ENCODE measurements around the gene C1QB. TPM values are rescaled to one million over a fixed set of nuclear protein-coding genes. Genes with fewer than 3 reads are reported as not detected.
A peak's percentile ranks its signal among the peaks of the same experiment; 100 is the strongest.

The C1QB gene, protein sequence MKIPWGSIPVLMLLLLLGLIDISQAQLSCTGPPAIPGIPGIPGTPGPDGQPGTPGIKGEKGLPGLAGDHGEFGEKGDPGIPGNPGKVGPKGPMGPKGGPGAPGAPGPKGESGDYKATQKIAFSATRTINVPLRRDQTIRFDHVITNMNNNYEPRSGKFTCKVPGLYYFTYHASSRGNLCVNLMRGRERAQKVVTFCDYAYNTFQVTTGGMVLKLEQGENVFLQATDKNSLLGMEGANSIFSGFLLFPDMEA
- not detected for total RNA-seq (ENCODE audit: unreplicated experiment)
- long read RNA-seq, result 0 reads

DNA sequence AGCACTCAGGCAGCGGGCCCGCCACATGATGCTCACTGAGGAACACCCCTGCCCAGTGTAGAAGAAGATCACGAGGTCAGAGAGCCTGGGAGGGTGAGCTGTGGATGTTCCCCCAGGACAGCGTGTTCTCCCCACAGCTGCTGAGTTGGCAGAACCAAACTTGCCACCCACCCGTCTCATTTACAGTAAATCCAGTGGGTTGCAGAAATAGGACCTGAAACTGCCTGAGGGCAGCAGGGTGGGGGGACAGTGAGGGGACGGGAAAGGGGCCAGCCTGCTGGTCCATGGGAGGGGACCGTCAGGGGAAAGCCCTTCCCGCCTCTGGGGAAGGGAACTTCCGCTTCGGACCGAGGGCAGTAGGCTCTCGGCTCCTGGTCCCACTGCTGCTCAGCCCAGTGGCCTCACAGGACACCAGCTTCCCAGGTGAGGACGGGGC, at the start of gene C1QB:
Gene C1QB, plus strand, starts transcription at position 356 of the 436 bp plus-strand sequence. CDS start 6,227 bp downstream, outside the sequence.
- Mint-ChIP-seq H3K36me3 (ENCODE audit: low read depth, unreplicated experiment) (no peaks in the 10 kb centered on the region), H3K27me3 (ENCODE audit: unreplicated experiment) (peaks cover 6% of the 10 kb centered on the region)

DNA sequence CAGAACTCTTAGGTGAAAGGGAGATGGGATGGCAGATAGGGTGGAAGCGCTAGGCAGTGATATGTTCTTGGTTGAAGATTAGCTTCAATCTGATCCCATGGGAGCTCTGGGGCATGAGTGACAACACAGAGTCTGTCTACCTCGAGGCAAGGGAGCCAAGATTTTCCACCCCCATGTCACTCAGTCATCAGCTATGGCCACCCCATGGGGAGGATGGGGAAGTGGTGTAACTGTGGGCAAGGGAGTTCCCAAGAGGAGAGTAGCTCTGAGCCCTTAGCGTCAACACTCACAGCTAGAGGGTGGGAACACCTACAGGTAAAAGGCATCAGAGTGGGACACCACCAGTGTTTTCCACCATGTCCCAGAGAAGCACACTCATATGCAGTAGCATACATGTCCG, 46.9 kb upstream of the C1QB start:
- DNase-seq (ENCODE audit: low spot score), result no peak
- Mint-ChIP-seq H3K4me3 (ENCODE audit: unreplicated experiment) (no peak overlapping the region), H3K4me1 (ENCODE audit: unreplicated experiment) (peaks cover 12% of the 10 kb centered on the region), H3K27me3 (ENCODE audit: unreplicated experiment) (peaks cover 8% of the 10 kb centered on the region), H3K9me3 (ENCODE audit: unreplicated experiment) (no peaks in the 10 kb centered on the region), H3K27ac (ENCODE audit: unreplicated experiment) (no peak overlapping the region), H3K36me3 (ENCODE audit: low read depth, unreplicated experiment) (no peaks in the 10 kb centered on the region)
- TF ChIP-seq, protein P1, sequence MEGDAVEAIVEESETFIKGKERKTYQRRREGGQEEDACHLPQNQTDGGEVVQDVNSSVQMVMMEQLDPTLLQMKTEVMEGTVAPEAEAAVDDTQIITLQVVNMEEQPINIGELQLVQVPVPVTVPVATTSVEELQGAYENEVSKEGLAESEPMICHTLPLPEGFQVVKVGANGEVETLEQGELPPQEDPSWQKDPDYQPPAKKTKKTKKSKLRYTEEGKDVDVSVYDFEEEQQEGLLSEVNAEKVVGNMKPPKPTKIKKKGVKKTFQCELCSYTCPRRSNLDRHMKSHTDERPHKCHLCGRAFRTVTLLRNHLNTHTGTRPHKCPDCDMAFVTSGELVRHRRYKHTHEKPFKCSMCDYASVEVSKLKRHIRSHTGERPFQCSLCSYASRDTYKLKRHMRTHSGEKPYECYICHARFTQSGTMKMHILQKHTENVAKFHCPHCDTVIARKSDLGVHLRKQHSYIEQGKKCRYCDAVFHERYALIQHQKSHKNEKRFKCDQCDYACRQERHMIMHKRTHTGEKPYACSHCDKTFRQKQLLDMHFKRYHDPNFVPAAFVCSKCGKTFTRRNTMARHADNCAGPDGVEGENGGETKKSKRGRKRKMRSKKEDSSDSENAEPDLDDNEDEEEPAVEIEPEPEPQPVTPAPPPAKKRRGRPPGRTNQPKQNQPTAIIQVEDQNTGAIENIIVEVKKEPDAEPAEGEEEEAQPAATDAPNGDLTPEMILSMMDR (IDR thresholded peaks at IDR 0.05; ENCODE audit: unreplicated experiment), result no peak

More for the DNA sequence above, at the start of gene C1QB:
- DNase-seq (ENCODE audit: low spot score), result no peak
- Mint-ChIP-seq H3K4me3 (ENCODE audit: unreplicated experiment) (no peak within 1 kb of the TSS), H3K27ac (ENCODE audit: unreplicated experiment) (no peak within 1 kb of the TSS), H3K9me3 (ENCODE audit: unreplicated experiment) (no peaks in the 10 kb centered on the region), H3K4me1 (ENCODE audit: unreplicated experiment) (no peaks in the 10 kb centered on the region)
- TF ChIP-seq, protein P1 (IDR thresholded peaks at IDR 0.05; ENCODE audit: unreplicated experiment), result no peak

DNA sequence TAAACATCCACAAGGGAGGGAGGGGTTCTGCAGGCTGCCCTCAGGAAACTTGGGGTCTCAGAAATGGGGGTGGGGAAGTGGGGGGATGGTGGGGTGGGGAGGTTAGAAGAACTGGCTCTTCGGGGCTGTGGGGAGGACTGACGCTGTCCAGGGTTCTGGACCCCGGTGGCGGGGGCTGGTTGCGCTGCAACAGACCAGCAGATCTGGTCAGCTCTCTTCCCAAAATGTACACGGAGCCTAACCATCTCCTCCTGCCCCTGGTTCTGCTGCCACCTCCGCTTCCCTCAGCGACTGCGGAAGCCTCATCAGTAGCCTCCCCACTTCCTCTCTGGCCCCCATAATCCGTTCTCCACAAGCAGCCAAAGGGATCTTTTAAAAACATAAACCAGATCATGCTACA, 45.9 kb upstream of the C1QB start:
- DNase-seq (ENCODE audit: low spot score), result peak; percentile 57
- H3K4me3 Mint-ChIP-seq (ENCODE audit: unreplicated experiment), result no peak overlapping the region
- peaks cover 12% of the 10 kb centered on the region for H3K4me1 Mint-ChIP-seq (ENCODE audit: unreplicated experiment)
- H3K27ac Mint-ChIP-seq (ENCODE audit: unreplicated experiment), result no peak overlapping the region
- no peaks in the 10 kb centered on the region for H3K36me3 Mint-ChIP-seq (ENCODE audit: low read depth, unreplicated experiment)
- no peaks in the 10 kb centered on the region for H3K9me3 Mint-ChIP-seq (ENCODE audit: unreplicated experiment)
- TF ChIP-seq, protein P1 (IDR thresholded peaks at IDR 0.05; ENCODE audit: unreplicated experiment), result no peak
- H3K27me3 Mint-ChIP-seq (ENCODE audit: unreplicated experiment), result peaks cover 8% of the 10 kb centered on the region

DNA sequence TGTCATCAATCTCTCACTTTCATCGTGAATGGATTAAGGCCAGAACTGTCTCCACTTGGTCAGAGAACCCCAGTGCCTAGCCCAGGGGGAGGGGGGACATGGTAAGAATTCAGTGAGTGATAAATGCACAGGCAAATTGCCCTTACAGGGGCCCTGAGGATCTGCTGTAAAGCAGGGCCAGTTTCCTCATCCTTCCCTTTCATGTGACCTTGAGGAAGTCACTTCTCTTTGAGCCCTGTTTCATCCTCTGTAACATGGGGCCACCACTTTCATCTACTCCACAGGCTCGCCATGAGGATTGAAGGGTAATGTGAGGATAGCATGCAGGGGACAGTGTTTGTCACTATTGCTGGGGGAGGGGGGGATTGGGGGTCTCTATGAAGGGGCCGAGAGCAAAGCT, 44.7 kb upstream of the C1QB start:
- no peaks in the 10 kb centered on the region for H3K36me3 Mint-ChIP-seq (ENCODE audit: low read depth, unreplicated experiment)
- no peak for DNase-seq (ENCODE audit: low spot score)
- no peak overlapping the region for H3K4me3 Mint-ChIP-seq (ENCODE audit: unreplicated experiment)
- peaks cover 12% of the 10 kb centered on the region for H3K4me1 Mint-ChIP-seq (ENCODE audit: unreplicated experiment)
- H3K27ac Mint-ChIP-seq (ENCODE audit: unreplicated experiment), result no peak overlapping the region
- TF ChIP-seq, protein P1 (IDR thresholded peaks at IDR 0.05; ENCODE audit: unreplicated experiment), result no peak
- H3K27me3 Mint-ChIP-seq (ENCODE audit: unreplicated experiment), result peaks cover 8% of the 10 kb centered on the region
- H3K9me3 Mint-ChIP-seq (ENCODE audit: unreplicated experiment), result no peaks in the 10 kb centered on the region

DNA sequence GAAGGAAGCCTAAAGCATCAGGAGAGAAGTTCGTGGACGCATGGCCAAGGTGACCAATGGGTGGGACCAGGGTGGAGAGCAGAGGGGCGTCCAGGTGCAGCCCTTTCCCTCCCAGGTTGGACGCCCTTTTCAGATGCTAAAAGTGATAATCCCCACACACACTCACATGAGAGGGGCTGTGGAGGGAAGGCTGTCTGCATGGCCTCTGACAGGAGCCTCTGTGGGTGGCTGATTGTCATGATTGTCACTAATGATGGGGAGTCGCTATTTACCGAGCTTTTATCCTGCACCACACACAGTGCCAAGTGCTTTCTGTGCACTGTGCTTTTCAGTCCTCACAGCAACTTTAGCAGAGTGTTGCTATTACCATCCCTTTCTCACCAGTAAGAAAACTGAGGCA, 43.7 kb upstream of the C1QB start:
- H3K9me3 Mint-ChIP-seq (ENCODE audit: unreplicated experiment), result no peaks in the 10 kb centered on the region
- H3K36me3 Mint-ChIP-seq (ENCODE audit: low read depth, unreplicated experiment), result no peaks in the 10 kb centered on the region
- peaks cover 8% of the 10 kb centered on the region for H3K27me3 Mint-ChIP-seq (ENCODE audit: unreplicated experiment)
- no peak overlapping the region for H3K4me3 Mint-ChIP-seq (ENCODE audit: unreplicated experiment)
- no peak for DNase-seq (ENCODE audit: low spot score)
- no peak overlapping the region for H3K27ac Mint-ChIP-seq (ENCODE audit: unreplicated experiment)
- TF ChIP-seq, protein P1 (IDR thresholded peaks at IDR 0.05; ENCODE audit: unreplicated experiment), result no peak
- peaks cover 12% of the 10 kb centered on the region for H3K4me1 Mint-ChIP-seq (ENCODE audit: unreplicated experiment)
